NCI-H345 (cell line): ENCODE measurements around the gene GFY.

ENCODE experiments used
- DNase-seq: peaks from one replicate; lab custom pipeline; 2025; lab: John Stamatoyannopoulos, UW

GFY gene

DNA sequence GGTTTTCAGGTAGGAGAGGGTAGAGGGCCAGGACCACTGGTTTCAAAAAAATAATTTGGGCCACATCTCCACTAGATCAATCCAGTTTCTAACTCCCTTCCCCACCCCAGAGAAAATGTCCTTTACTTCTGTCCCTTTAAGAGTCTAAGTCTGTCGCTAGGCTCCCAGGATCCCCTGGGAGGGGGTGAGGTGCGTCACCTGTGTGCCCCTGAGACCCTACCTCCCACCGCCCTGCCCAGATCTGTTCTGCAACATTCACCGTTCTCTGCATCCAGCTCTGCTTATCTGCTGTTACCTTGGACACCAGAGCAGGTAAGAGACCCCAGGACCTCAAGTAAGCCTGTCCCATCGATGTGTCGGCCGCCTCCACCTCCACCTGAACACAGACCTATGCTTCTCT is at the start of gene GFY:
Gene GFY, plus strand, starts transcription at position 211 of the 400 bp plus-strand sequence. CDS start 1,043 bp downstream, outside the sequence.
- DNase-seq = no peak

DNA sequence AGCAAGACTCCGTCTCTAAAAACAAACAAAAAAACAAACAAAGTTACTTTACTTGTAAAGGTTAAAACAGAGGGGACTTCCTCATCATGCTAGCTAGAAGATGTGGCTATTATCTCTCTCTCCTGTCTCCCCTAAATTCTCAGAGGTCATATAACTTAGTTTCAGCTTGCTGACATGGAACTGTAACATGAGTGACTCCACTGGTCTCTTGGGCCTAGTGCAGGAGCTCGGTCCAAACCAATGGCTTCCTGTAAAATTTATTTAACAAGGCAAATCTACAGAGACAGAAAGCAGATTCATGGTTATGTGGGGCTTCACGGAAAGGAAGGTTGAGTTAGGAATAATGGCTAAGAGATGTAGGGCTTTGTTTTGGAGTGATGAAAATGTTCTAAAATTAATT is 46.7 kb upstream of the GFY start:
- DNase-seq = no peak

DNA sequence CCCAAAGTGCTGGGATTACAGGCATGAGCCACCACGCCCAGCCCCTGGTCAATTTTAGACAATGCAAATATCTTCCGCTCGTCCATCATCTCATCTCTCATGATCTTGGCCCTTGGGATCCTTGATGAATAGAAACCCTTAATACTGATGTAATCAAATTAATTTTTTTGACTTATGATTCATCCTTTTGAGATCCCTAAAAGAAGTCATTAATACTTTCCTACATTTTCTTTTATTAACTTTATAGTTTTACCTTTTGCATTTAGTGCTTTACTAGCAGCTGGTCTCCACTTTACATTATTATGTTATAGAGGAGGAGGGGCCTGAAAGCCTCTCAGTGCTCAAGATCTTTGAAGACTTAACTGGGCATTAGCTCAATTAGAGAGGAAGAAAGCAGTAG is 44.8 kb upstream of the GFY start:
- DNase-seq = no peak

- DNase-seq = no peak
Observed at GRCh38 chr19:49382639-49383038, 42.5 kb upstream of the GFY start.

- no peak for DNase-seq
Observed at GRCh38 chr19:49383599-49383998, 41.6 kb upstream of the GFY start.

GRCh38 chr19:49387936-49388372 is 37.2 kb upstream of the GFY start, which contains the start of gene KASH5:
Gene KASH5 (plus strand): TSS chr19:49388249. CDS start chr19:49390884, 2,635 bp downstream.
- no peak for DNase-seq

- DNase-seq = no peak
Observed at GRCh38 chr19:49389406-49389805, 35.8 kb upstream of the GFY start.

GRCh38 chr19:49390131-49390928 is 34.9 kb upstream of the GFY start:
- DNase-seq = no peak

DNA sequence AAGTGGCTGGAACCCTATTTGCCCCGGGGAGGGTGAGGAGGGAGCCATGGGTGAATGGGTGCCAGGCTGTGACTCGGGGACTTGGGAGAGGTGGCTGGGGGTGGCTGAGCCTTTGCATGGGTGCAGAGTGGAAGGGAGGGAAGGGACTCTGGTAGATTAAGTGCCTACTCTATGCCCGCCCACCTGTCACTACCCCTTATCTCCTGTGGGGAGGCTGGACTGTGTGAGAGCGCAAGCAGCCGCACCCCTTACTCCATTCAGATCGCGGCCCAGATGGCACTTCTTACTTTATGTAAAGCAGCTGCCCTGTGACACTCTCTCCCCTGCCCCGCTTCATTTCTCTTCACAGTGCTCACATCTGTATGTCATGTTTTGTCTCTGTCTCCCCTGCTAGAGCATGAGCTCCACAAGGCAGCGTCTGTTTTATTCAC is 34.2 kb upstream of the GFY start:
- DNase-seq = peak; percentile 37

DNA sequence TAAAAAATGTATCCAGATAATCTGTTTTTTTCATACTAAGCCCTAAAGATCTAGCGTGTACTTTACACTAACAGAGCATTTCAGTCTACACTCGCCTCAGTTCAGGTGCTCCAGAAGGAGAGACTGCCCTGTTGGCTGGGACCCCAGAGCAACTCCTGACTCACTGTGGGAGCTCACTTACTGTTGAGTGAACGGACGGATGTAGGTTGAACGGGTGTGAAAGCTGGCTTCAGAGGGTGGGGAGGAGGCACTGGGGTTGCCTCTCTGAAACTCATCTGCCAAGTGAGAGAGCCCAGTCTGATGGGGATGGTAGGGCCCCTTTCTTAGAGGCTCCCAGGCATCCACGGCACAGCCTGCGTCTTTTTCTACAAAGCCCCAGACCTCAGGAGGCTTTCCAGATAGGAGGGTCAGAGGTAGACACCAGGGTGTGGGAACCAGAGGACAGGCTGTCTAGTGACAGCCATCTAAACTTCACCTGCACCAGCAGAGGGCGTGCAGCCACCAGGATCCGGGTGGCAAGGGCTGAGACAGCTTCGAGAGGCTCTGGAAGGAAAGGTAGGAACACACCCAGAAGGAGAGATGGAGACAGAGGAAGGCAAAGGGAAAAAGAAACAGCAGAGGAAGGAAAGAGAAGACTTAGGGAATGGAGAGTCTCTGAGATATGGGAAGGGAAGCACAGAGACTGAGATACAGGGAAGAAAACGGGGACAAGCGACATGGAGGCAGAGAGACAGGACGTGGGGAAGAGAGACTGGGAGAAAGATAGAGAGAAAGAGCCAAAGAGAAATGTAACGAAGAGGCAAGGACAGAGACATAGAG is 33.4 kb upstream of the GFY start:
- DNase-seq = peak; percentile 66

GRCh38 chr19:49393881-49394280 is 31.3 kb upstream of the GFY start:
- no peak for DNase-seq

GRCh38 chr19:49395581-49396407 is 29.4 kb upstream of the GFY start:
- DNase-seq = no peak

- DNase-seq = no peak
Observed at GRCh38 chr19:49396738-49397505, 28.3 kb upstream of the GFY start.

DNA sequence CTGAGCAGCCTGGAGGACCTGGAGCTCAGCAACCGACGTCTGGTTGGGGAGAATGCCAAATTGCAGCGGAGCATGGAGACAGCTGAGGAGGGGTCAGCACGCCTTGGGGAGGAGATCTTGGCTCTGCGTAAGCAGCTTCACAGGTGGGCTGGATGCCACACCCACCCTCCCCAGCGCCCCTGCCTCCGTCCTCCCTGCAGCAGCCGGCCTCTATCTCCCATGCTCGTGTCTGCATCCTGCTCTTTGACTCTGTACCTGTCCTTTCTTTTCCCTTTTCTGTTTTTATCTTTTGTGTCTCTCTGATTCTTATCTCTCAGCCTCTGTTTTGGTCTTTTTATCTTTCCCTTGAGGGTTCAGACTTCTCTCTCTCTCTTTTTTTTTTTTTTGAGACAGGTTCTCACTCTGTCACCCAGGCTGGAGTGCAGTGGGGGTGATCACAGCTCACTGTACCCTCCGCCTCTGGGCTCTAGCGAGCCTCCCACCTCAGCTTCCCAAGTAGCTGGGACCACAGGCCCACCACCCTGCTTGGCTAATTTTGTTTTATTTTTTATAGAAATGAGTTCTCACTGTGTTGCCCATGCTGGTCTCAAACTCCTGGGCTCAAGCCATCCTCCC is 27.1 kb upstream of the GFY start:
- no peak for DNase-seq

GRCh38 chr19:49398931-49399330 is 26.3 kb upstream of the GFY start:
- DNase-seq = no peak

DNA sequence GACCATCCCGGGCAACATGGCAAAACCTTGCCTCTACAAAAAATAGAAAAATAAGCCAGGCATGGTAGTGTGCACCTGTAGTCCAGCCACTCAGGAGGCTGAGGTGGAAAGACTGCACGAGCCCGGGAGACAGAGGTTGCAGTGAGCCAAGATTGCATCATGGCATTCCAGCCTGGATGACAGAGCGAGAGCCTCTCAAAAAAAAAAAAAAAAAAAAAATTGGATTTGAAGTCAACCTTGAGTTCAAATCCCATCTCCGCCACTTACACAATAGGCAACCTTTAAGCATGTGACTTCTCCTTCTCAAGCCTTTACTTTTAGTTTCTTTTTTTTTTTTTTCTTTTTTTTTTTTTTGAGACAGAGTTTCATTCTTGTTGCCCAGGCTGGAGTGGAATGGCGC is 25.2 kb upstream of the GFY start:
- DNase-seq = no peak

GRCh38 chr19:49403404-49404187 is 21.6 kb upstream of the GFY start:
- peak; percentile 82 for DNase-seq

DNA sequence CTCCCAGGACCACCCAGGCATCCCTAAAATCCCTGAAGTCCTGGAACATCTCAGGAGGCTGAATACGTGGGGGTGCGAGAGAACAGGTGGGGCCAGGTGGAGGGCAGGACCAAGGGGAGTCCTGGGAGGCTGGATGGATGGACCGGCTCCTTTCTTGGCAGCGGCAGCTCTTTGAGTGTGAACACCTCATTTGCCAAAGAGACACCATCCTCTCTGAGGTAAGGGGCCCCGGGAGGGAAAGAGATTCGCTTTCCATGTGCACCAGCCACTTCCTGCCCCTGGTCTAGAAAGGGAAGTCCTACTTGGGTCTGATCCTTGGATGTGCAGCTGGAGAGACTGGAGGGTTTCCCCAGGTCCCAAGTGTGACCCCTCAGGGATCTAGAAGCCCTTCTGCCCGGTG is 18.1 kb upstream of the GFY start:
- DNase-seq = no peak

- DNase-seq = no peak
Observed at GRCh38 chr19:49407482-49408015, 17.6 kb upstream of the GFY start.
